GM23248 (cell line): ENCODE measurements around the gene DMBT1.

Experiments used
- EZH2 ChIP-seq: fragments of 200-600 bp; sonication (generic); IDR thresholded peaks from 2 replicates; pipeline ENCODE4 v1.6.1; 2018; ENCODE audit warnings: antibody characterized with exemption, mild to moderate bottlenecking; ENCODE audit not compliant: insufficient read depth, poor library complexity, severe bottlenecking
- EZH2phosphoT487 ChIP-seq: fragments of 200-600 bp; sonication (generic); IDR thresholded peaks from 2 replicates; pipeline ENCODE4 v1.6.1; 2018; ENCODE audit warnings: antibody characterized with exemption, moderate library complexity, mild to moderate bottlenecking, low read depth; ENCODE audit not compliant: insufficient read depth

- TF ChIP-seq EZH2phosphoT487 = no peak
- no peak for TF ChIP-seq EZH2
These were observed 10.1 kb upstream of the DMBT1 start for GRCh38 chr10:122550427-122550826.
